Thyroid gland (tissue), 4 donors: ENCODE results near the gene ZNF841.

ENCODE experiments used
- POLR2A ChIP-seq, 2 donors: fragments of 450-650 bp; IDR thresholded peaks; one replicate each; pipeline ENCODE4 v1.6.1; 2017; ENCODE audit warnings: antibody characterized with exemption in 2 of 2, mild to moderate bottlenecking in 2 of 2, moderate library complexity in 1 of 2
- TF ChIP-seq, protein P1 (sequence below), 6 experiments: fragments of 200-600 bp in 3 of 6; fragments of 450-650 bp in 3 of 6; sonication (generic) in 3 of 6; IDR thresholded peaks; one replicate each; pipeline ENCODE4 v1.5.1; 2016 to 2019; ENCODE audit warnings: antibody characterized with exemption in 6 of 6, mild to moderate bottlenecking in 2 of 6, inconsistent platforms in 1 of 6, moderate library complexity in 1 of 6

DNA sequence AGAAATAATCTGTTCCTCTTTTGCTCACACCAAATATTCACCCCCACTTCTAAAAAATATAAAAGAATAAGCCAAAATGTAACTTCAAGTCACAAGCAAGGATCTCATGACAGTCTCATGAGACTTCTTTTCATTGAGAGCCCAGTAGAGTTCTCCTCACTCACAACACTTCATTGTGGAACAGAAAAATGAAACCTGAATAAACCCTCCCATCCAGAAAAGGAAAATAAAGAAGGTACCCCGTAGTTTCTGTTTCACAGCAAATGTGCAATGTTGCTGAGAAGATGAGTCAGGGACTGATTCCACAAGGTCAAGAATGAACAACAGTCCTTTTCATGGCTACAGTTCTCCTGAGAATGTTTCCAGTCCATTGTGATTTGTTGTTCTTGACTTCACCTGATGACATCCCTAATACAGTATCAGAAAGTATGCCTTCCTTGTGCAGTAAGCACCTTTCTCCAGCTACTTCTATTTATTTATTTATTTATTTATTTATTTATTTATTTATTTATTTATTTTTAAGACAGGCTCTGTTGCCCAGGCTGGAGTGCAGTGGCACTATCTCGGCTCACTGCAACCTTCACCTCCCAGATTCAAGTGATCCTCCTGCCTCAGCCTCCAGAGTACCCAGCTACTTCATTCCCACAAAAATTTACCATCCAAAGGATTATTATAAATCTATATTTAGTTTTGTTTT lies 6.4 kb upstream of the ZNF841 start:
- TF ChIP-seq, protein P1, sequence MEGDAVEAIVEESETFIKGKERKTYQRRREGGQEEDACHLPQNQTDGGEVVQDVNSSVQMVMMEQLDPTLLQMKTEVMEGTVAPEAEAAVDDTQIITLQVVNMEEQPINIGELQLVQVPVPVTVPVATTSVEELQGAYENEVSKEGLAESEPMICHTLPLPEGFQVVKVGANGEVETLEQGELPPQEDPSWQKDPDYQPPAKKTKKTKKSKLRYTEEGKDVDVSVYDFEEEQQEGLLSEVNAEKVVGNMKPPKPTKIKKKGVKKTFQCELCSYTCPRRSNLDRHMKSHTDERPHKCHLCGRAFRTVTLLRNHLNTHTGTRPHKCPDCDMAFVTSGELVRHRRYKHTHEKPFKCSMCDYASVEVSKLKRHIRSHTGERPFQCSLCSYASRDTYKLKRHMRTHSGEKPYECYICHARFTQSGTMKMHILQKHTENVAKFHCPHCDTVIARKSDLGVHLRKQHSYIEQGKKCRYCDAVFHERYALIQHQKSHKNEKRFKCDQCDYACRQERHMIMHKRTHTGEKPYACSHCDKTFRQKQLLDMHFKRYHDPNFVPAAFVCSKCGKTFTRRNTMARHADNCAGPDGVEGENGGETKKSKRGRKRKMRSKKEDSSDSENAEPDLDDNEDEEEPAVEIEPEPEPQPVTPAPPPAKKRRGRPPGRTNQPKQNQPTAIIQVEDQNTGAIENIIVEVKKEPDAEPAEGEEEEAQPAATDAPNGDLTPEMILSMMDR (IDR thresholded peaks at IDR 0.05), result no peak
- TF ChIP-seq POLR2A (IDR thresholded peaks at IDR 0.05), result no peak
